DOHH2 (cell line): Measurements from ENCODE around the gene CTDSPL.
"Not testable (repeated sequence)": the region's sequence is repeated elsewhere in the genome, so short reads cannot be mapped to it uniquely, and the experiment has no call there.

Experiments
- EZH2phosphoT487 ChIP-seq: fragments of 200-600 bp; sonication (generic); IDR thresholded peaks from 2 replicates; pipeline ENCODE4 v1.6.1; 2017; ENCODE audit warnings: borderline replicate concordance, mild to moderate bottlenecking, antibody characterized with exemption, low read length, moderate library complexity, mixed read lengths
- TF ChIP-seq, protein P1 (sequence below): fragments of 200-600 bp; sonication (generic); IDR thresholded peaks from one replicate; pipeline ENCODE4 v1.5.1; 2014; ENCODE audit warnings: antibody characterized with exemption, mild to moderate bottlenecking, low read depth, low read length; ENCODE audit not compliant: poor library complexity, severe bottlenecking

GRCh38 chr3:37988376-37988775 is 126.7 kb downstream of the CTDSPL start:
- TF ChIP-seq, protein P1, sequence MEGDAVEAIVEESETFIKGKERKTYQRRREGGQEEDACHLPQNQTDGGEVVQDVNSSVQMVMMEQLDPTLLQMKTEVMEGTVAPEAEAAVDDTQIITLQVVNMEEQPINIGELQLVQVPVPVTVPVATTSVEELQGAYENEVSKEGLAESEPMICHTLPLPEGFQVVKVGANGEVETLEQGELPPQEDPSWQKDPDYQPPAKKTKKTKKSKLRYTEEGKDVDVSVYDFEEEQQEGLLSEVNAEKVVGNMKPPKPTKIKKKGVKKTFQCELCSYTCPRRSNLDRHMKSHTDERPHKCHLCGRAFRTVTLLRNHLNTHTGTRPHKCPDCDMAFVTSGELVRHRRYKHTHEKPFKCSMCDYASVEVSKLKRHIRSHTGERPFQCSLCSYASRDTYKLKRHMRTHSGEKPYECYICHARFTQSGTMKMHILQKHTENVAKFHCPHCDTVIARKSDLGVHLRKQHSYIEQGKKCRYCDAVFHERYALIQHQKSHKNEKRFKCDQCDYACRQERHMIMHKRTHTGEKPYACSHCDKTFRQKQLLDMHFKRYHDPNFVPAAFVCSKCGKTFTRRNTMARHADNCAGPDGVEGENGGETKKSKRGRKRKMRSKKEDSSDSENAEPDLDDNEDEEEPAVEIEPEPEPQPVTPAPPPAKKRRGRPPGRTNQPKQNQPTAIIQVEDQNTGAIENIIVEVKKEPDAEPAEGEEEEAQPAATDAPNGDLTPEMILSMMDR, result not testable (repeated sequence)
- not testable (repeated sequence) for TF ChIP-seq EZH2phosphoT487
